ENCODE results near the gene TBXA2R. TPM values are rescaled to one million over a fixed set of nuclear protein-coding genes. Genes with fewer than 3 reads are reported as not detected.

Gene TBXA2R
- total and polyA plus RNA-seq, 2 donors (not counting 3 experiments of a cell fraction or from before 2014, with no cell fraction given), result 2.4 to 2.9 TPM

GRCh38 chr19:3548606-3549005 lies 58.1 kb downstream of the TBXA2R start:
- H3K27me3 ChIP-seq (ENCODE audit: control insufficient read depth in 2 of 2, insufficient read depth in 2 of 2, low read length in 2 of 2), result no peaks in the 10 kb centered on the region
- CTCF ChIA-PET, result interaction anchor here (0.8 to 3.5 kb wide), 2 partner anchors 11 to 27 kb away, joined by 3 to 12 read pairs; no protein-coding TSS in a partner anchor
- POLR2A ChIA-PET, result no interaction called here
- H3K27ac ChIP-seq (ENCODE audit: insufficient read depth, low read depth, low read length), result no peak overlapping the region
- dilution Hi-C loops (cut with MboI; ENCODE audit: extremely low pct_ligation_motif_present, low sequenced_read_pairs), result no loop called here
- H3K4me1 ChIP-seq (ENCODE audit: control insufficient read depth, extremely low read depth, insufficient read depth, low read length), result peaks cover 7% of the 10 kb centered on the region
- H3K36me3 ChIP-seq (ENCODE audit: control insufficient read depth in 2 of 2, extremely low read depth in 1 of 2, insufficient read depth in 2 of 2, low read length in 2 of 2), result peaks cover 2 to 10% of the 10 kb centered on the region in 2 experiments
- H2AFZ ChIP-seq (ENCODE audit: low read depth, low read length), result no peak overlapping the region
- no peak for TF ChIP-seq GATA2 (IDR thresholded peaks at IDR 0.05; ENCODE audit: insufficient read depth, insufficient read length, low read depth, low read length)
- no peak for TF ChIP-seq POLR2A (IDR thresholded peaks at IDR 0.05; ENCODE audit: low read depth, low read length)
- TF ChIP-seq, protein P1, sequence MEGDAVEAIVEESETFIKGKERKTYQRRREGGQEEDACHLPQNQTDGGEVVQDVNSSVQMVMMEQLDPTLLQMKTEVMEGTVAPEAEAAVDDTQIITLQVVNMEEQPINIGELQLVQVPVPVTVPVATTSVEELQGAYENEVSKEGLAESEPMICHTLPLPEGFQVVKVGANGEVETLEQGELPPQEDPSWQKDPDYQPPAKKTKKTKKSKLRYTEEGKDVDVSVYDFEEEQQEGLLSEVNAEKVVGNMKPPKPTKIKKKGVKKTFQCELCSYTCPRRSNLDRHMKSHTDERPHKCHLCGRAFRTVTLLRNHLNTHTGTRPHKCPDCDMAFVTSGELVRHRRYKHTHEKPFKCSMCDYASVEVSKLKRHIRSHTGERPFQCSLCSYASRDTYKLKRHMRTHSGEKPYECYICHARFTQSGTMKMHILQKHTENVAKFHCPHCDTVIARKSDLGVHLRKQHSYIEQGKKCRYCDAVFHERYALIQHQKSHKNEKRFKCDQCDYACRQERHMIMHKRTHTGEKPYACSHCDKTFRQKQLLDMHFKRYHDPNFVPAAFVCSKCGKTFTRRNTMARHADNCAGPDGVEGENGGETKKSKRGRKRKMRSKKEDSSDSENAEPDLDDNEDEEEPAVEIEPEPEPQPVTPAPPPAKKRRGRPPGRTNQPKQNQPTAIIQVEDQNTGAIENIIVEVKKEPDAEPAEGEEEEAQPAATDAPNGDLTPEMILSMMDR (IDR thresholded peaks at IDR 0.05; ENCODE audit: extremely low read depth in 1 of 2, insufficient read depth in 1 of 2, low read depth in 1 of 2, low read length in 2 of 2), result no peak
- no peak for TF ChIP-seq EZH2 (IDR thresholded peaks at IDR 0.05; ENCODE audit: borderline replicate concordance, low read depth, low read length, severe bottlenecking)
- TF ChIP-seq FOS (IDR thresholded peaks at IDR 0.05; ENCODE audit: borderline replicate concordance, insufficient read depth, low read length), result no peak
- TF ChIP-seq JUN (IDR thresholded peaks at IDR 0.05; ENCODE audit: borderline replicate concordance, insufficient read depth, insufficient read length, low read depth), result no peak
- TF ChIP-seq, protein P2, sequence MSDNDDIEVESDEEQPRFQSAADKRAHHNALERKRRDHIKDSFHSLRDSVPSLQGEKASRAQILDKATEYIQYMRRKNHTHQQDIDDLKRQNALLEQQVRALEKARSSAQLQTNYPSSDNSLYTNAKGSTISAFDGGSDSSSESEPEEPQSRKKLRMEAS (IDR thresholded peaks at IDR 0.05; ENCODE audit: insufficient read depth, insufficient read length), result no peak
- no peak for TF ChIP-seq MYC (IDR thresholded peaks at IDR 0.05; ENCODE audit: low read depth, low read length)
- TF ChIP-seq POLR2AphosphoS5 (IDR thresholded peaks at IDR 0.05; ENCODE audit: insufficient read depth, low read depth, low read length), result no peak
- FAIRE-seq (no peak), DNase-seq (ENCODE audit: low read depth, low spot score) (no peak)
- BruUV-seq (replicated peaks), result no TSS peak
- no peaks in the 10 kb centered on the region for H3K9me1 ChIP-seq (replicated peaks; ENCODE audit: control insufficient read depth, extremely low read depth, insufficient read depth, low read length)
- H3K79me2 ChIP-seq (ENCODE audit: control insufficient read depth, insufficient read depth, low read length), result peaks cover 11% of the 10 kb centered on the region
- no peak overlapping the region for H3K4me2 ChIP-seq (ENCODE audit: insufficient read depth, low read length)
- no peak overlapping the region for H3K9ac ChIP-seq (replicated peaks; ENCODE audit: extremely low read depth, insufficient read depth, low read length)
- H3K9me3 ChIP-seq (replicated peaks; ENCODE audit: control insufficient read depth, insufficient read depth, low read length), result no peaks in the 10 kb centered on the region
- intact Hi-C loops (cut with micrococcal nuclease), result no loop called here
- no peak overlapping the region for H3K4me3 ChIP-seq (replicated peaks in 1 of 3; ENCODE audit: insufficient read depth in 1 of 3, low read depth in 1 of 3, low read length in 3 of 3)
- no peaks in the 10 kb centered on the region for H4K20me1 ChIP-seq (replicated peaks; ENCODE audit: control insufficient read depth, extremely low read depth, insufficient read depth, low read length)

All from endothelial cell of umbilical vein (primary cell).